ENCODE results near the gene EMD. TPM values are rescaled to one million over a fixed set of nuclear protein-coding genes. Genes with fewer than 3 reads are reported as not detected.
A peak's percentile ranks its signal among the peaks of the same experiment; 100 is the strongest.

The EMD gene
- total and polyA plus RNA-seq, 10 of the 15 experiments (the other 5 are each of a cell fraction or from before 2014, with no cell fraction given): 0.76 to 100 (median 43.2) TPM

DNA sequence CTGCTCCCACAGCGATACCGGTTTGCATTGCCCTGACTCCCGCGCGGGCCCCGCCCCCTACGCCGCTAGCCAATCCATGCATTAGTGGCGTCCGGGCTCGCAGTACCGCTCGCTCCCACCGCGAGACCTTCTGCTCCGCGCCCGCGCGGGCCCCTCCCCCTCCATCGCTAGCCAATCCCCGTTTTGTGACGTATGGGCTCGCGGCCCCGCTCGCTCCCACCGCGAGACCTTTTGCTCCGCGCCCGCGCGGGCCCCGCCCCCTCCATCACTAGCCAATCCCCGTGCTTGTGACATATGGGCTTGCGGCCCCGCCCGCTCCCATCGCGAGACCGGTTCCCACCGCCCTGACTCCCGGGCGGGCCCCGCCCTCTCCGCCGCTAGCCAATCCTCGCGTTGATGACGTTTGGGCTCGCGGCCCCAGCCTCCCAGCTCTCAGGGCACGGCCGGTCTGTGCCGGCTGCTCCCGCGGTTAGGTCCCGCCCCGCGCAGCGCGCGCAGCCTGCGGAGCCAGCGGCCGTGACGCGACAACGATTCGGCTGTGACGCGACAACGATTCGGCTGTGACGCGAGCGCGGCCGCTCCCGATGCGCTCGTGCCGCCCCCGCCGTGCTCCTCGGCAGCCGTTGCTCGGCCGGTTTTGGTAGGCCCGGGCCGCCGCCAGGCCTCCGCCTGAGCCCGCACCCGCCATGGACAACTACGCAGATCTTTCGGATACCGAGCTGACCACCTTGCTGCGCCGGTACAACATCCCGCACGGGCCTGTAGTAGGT lies at the start of gene EMD (continued):
- TF ChIP-seq, protein P1, sequence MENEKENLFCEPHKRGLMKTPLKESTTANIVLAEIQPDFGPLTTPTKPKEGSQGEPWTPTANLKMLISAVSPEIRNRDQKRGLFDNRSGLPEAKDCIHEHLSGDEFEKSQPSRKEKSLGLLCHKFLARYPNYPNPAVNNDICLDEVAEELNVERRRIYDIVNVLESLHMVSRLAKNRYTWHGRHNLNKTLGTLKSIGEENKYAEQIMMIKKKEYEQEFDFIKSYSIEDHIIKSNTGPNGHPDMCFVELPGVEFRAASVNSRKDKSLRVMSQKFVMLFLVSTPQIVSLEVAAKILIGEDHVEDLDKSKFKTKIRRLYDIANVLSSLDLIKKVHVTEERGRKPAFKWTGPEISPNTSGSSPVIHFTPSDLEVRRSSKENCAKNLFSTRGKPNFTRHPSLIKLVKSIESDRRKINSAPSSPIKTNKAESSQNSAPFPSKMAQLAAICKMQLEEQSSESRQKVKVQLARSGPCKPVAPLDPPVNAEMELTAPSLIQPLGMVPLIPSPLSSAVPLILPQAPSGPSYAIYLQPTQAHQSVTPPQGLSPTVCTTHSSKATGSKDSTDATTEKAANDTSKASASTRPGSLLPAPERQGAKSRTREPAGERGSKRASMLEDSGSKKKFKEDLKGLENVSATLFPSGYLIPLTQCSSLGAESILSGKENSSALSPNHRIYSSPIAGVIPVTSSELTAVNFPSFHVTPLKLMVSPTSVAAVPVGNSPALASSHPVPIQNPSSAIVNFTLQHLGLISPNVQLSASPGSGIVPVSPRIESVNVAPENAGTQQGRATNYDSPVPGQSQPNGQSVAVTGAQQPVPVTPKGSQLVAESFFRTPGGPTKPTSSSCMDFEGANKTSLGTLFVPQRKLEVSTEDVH (IDR thresholded peaks at IDR 0.05; ENCODE audit: low read depth, partially characterized antibody): no peak
- TF ChIP-seq SREBF2 (IDR thresholded peaks at IDR 0.05; ENCODE audit: low read length) (peak; percentile 57), BRCA1 (IDR thresholded peaks at IDR 0.05; ENCODE audit: low read depth, low read length) (peak; percentile 79), CHD2 (IDR thresholded peaks at IDR 0.05; ENCODE audit: borderline replicate concordance, low read depth, low read length) (peak; percentile 98), LARP7 (IDR thresholded peaks at IDR 0.05) (peak; percentile 84), CHD1 (IDR thresholded peaks at IDR 0.05; ENCODE audit: low read depth, low read length) (no peak), POLR2A (IDR thresholded peaks at IDR 0.05; ENCODE audit: low read depth, low read length) (peak; percentile 82), PAX5 (IDR thresholded peaks at IDR 0.05; ENCODE audit: borderline replicate concordance, low read depth, low read length) (peak; percentile 91), NRF1 (conservative IDR thresholded peaks at IDR 0.05; ENCODE audit: low read depth, low read length) (peak; percentile 49), ATF7 (IDR thresholded peaks at IDR 0.05; ENCODE audit: low read depth) (0 out of 2 replicates have a peak, but pooled peaks have one; percentile 20), TCF3 (IDR thresholded peaks at IDR 0.05; ENCODE audit: borderline replicate concordance, insufficient read depth, low read depth, low read length) (0 out of 2 replicates have a peak, but pooled peaks have one; percentile 21), BHLHE40 (IDR thresholded peaks at IDR 0.05; ENCODE audit: borderline replicate concordance in 1 of 2, low read depth in 2 of 2, low read length in 1 of 2) (peak; percentile 37 to 92; a peak in 3 of 4 replicates), CREB1 (IDR thresholded peaks at IDR 0.05; ENCODE audit: low read depth) (peak; percentile 99), CREM (IDR thresholded peaks at IDR 0.05; ENCODE audit: low read depth) (peak; percentile 92), POLR2AphosphoS2 (IDR thresholded peaks at IDR 0.05; ENCODE audit: low read depth, low read length) (0 out of 2 replicates have a peak, but pooled peaks have one; percentile 14)
- TF ChIP-seq, protein P2, sequence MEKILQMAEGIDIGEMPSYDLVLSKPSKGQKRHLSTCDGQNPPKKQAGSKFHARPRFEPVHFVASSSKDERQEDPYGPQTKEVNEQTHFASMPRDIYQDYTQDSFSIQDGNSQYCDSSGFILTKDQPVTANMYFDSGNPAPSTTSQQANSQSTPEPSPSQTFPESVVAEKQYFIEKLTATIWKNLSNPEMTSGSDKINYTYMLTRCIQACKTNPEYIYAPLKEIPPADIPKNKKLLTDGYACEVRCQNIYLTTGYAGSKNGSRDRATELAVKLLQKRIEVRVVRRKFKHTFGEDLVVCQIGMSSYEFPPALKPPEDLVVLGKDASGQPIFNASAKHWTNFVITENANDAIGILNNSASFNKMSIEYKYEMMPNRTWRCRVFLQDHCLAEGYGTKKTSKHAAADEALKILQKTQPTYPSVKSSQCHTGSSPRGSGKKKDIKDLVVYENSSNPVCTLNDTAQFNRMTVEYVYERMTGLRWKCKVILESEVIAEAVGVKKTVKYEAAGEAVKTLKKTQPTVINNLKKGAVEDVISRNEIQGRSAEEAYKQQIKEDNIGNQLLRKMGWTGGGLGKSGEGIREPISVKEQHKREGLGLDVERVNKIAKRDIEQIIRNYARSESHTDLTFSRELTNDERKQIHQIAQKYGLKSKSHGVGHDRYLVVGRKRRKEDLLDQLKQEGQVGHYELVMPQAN (conservative IDR thresholded peaks at IDR 0.05): 0 out of 2 replicates have a peak, but pooled peaks have one; percentile 61
- TF ChIP-seq, protein P3, sequence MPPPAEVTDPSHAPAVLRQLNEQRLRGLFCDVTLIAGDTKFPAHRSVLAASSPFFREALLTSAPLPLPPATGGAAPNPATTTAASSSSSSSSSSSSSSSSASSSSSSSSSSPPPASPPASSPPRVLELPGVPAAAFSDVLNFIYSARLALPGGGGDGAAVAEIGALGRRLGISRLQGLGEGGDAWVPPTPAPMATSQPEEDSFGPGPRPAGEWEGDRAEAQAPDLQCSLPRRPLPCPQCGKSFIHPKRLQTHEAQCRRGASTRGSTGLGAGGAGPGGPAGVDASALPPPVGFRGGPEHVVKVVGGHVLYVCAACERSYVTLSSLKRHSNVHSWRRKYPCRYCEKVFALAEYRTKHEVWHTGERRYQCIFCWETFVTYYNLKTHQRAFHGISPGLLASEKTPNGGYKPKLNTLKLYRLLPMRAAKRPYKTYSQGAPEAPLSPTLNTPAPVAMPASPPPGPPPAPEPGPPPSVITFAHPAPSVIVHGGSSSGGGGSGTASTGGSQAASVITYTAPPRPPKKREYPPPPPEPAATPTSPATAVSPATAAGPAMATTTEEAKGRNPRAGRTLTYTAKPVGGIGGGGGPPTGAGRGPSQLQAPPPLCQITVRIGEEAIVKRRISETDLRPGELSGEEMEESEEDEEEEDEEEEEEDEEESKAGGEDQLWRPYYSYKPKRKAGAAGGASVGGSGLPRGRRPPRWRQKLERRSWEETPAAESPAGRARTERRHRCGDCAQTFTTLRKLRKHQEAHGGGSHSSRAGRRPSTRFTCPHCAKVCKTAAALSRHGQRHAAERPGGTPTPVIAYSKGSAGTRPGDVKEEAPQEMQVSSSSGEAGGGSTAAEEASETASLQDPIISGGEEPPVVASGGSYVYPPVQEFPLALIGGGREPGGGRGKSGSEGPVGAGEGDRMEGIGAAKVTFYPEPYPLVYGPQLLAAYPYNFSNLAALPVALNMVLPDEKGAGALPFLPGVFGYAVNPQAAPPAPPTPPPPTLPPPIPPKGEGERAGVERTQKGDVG (CRISPR knock-in tag; IDR thresholded peaks at IDR 0.05): no peak
- TF ChIP-seq, protein P4, sequence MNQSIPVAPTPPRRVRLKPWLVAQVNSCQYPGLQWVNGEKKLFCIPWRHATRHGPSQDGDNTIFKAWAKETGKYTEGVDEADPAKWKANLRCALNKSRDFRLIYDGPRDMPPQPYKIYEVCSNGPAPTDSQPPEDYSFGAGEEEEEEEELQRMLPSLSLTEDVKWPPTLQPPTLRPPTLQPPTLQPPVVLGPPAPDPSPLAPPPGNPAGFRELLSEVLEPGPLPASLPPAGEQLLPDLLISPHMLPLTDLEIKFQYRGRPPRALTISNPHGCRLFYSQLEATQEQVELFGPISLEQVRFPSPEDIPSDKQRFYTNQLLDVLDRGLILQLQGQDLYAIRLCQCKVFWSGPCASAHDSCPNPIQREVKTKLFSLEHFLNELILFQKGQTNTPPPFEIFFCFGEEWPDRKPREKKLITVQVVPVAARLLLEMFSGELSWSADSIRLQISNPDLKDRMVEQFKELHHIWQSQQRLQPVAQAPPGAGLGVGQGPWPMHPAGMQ (IDR thresholded peaks at IDR 0.05; ENCODE audit: borderline replicate concordance): 0 out of 2 replicates have a peak, but pooled peaks have one; percentile 35
- TF ChIP-seq, protein P5, sequence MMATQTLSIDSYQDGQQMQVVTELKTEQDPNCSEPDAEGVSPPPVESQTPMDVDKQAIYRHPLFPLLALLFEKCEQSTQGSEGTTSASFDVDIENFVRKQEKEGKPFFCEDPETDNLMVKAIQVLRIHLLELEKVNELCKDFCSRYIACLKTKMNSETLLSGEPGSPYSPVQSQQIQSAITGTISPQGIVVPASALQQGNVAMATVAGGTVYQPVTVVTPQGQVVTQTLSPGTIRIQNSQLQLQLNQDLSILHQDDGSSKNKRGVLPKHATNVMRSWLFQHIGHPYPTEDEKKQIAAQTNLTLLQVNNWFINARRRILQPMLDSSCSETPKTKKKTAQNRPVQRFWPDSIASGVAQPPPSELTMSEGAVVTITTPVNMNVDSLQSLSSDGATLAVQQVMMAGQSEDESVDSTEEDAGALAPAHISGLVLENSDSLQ (IDR thresholded peaks at IDR 0.05): 0 out of 2 replicates have a peak, but pooled peaks have one; percentile 11
